Measurements from ENCODE around the gene NABP1.

NABP1 gene

DNA sequence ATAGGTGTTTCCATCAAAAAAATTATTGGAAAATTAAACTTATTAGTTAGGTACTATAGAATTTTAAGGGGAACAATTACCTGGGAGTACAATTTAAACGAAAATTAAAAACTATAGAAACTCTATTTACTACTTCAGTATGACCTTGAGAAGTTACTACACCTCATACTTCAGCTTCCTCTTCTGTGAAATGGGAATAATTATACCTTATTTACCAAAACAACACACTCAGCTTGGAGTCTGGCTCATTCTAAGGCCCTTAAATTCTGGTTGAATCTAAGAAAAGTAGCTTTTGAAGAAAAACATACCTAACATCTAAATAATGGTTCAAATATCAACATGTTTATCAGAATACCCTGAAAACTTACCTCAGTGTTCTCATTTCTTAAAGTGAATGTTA lies 2.7 kb downstream of the NABP1 start:
- TF ChIP-seq, protein P1, sequence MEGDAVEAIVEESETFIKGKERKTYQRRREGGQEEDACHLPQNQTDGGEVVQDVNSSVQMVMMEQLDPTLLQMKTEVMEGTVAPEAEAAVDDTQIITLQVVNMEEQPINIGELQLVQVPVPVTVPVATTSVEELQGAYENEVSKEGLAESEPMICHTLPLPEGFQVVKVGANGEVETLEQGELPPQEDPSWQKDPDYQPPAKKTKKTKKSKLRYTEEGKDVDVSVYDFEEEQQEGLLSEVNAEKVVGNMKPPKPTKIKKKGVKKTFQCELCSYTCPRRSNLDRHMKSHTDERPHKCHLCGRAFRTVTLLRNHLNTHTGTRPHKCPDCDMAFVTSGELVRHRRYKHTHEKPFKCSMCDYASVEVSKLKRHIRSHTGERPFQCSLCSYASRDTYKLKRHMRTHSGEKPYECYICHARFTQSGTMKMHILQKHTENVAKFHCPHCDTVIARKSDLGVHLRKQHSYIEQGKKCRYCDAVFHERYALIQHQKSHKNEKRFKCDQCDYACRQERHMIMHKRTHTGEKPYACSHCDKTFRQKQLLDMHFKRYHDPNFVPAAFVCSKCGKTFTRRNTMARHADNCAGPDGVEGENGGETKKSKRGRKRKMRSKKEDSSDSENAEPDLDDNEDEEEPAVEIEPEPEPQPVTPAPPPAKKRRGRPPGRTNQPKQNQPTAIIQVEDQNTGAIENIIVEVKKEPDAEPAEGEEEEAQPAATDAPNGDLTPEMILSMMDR (IDR thresholded peaks at IDR 0.05; ENCODE audit: insufficient read depth, low read depth, low read length, missing control alignments): no peak
- DNase-seq (ENCODE audit: low read depth): no peak
- H3K4me3 ChIP-seq (ENCODE audit: low read length): peak overlapping the region; percentile 36

DNA sequence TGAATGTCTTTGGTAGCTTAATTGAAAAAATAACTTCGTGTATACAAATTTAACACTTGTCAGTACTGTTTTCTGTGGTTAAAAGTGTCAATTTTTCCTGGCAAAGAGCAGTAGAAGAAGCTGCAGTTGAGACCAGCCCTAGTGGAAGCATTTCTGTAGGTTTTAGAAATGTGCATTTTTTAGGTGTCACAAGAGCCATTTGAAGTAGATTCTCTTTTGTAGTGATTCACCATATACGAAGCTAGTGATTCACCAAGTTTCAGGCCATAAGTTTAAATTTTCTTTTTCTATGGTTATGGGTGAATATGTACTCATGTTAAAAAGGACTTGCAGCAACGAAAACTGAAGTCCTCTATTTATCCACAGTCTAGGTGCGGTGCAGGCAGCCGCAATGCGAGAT lies 4.2 kb downstream of the NABP1 start:
- TF ChIP-seq, protein P1 (IDR thresholded peaks at IDR 0.05; ENCODE audit: insufficient read depth, low read depth, low read length, missing control alignments): no peak
- peak; percentile 52 for DNase-seq (ENCODE audit: low read depth)
- no peak overlapping the region for H3K4me3 ChIP-seq (ENCODE audit: low read length)

DNA sequence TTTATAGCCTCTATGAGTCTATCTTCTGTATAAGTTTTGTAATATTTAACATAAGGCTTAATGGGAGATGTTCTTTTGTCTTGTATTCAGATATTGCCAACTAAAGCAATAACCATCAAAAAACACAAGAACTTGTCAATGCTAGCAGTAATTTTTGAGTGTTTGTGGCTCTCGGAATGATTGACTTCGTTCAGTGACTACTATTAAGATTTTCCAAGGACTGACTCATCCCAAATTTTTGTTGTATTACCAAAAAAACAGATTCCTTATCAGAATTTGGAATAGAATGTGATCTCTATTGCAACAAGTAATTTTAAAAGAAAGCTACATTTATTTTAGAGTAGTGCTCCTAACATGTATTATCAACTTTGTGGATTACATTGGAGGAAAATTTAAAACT lies 8.1 kb downstream of the NABP1 start:
- DNase-seq (ENCODE audit: low read depth): no peak
- H3K4me3 ChIP-seq (ENCODE audit: low read length): no peak overlapping the region
- TF ChIP-seq, protein P1 (IDR thresholded peaks at IDR 0.05; ENCODE audit: insufficient read depth, low read depth, low read length, missing control alignments): no peak

DNA sequence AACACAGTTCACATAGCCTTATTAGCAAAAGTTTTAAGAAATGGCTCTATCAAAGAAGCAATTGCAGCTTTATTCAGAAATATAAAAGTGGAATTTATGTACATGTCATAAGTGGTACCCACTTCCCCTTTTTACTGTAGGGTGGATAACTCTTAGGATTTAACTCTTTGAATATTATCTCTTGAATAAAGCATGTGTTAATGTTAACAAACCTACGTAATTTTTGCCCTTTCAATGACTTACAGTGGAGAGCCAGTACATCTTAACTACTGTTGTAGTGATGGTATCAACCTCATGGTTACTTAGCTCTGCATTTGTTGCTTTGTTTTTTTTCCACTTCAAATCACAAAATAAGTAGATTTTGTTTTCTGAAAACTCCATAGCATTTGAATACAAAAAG lies 8.8 kb downstream of the NABP1 start:
- TF ChIP-seq, protein P1 (IDR thresholded peaks at IDR 0.05; ENCODE audit: insufficient read depth, low read depth, low read length, missing control alignments): no peak
- H3K4me3 ChIP-seq (ENCODE audit: low read length): no peak overlapping the region

DNA sequence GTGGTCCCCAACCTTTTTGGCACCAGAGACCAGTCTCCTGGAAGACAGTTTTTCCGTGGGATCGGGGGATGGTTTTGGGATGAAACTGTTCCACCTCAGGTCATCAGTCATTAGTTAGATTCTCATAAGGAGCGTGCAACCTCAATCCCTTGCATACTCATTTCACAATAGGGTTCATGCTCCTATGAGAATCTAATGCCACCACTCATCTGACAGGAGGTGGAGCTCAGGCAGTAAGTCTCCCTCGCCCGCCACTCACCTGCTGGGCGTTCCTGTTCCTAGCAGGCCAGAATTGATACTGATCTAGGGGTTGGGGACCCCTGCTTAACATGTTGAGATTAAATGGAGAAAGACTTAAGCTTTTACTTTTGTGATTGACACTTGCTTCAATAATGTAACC lies 9.9 kb downstream of the NABP1 start:
- no peak overlapping the region for H3K4me3 ChIP-seq (ENCODE audit: low read length)
- TF ChIP-seq, protein P1 (IDR thresholded peaks at IDR 0.05; ENCODE audit: insufficient read depth, low read depth, low read length, missing control alignments): no peak
- peak; percentile 51 for DNase-seq (ENCODE audit: low read depth)

More for the DNA sequence above, 8.8 kb downstream of the NABP1 start:
- no peak for DNase-seq (ENCODE audit: low read depth)

DNA sequence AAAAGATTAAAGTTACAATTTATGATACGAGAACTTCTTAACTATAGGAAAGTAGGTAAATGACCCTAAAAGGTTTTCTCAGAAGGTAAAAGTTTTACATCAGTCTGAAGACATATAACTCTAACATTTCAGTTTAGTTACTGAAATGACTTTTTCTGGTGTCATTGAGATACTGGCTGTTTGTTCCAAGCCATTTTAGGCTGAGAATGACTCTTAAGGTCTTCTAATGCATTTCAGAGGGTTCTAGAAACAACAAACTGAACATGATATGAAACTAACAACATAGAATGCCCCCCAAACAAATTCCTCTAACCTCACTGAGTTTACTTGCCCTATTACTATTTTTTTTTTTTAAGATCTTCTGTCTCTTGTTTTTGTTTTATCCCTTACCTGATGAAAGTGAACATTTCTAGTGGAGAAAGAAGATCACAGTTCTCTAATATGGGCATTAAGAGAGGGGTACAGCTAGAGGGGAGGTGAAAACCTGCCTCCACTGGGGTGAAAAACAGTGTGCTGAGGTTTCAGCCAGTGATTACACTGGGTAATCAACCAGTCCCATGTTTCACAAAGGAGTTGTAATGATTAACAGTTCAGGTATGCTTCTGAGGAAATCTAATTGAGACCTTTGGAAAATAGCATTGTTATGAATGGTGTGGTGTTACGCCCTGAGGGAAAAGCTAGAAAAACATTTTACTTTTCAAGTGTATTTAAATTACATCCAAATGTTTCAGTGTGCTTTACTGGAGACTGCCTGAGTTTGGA lies 11.2 kb downstream of the NABP1 start:
- TF ChIP-seq, protein P1 (IDR thresholded peaks at IDR 0.05; ENCODE audit: insufficient read depth, low read depth, low read length, missing control alignments): no peak
- DNase-seq (ENCODE audit: low read depth): peak; percentile 91
- no peak overlapping the region for H3K4me3 ChIP-seq (ENCODE audit: low read length)

DNA sequence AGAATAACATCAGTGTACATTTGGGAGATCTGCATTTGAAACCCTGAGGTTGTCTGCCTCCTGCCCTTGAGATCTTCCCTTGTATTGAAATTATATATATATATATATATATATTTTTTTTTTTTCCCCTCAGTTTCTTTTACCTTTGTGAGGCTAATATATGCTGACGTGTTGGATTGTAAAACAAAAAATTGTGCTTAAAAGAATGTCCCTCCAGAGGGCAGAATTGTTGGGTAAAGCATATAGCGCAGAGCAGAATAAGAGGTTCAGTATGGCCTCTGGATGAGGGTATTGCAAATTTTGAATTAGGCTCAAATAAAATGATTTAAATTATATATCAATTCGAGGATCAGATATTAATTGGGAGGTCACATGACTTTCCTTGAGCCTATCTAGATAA lies 12.4 kb downstream of the NABP1 start:
- TF ChIP-seq, protein P1 (IDR thresholded peaks at IDR 0.05; ENCODE audit: insufficient read depth, low read depth, low read length, missing control alignments): no peak
- DNase-seq (ENCODE audit: low read depth): no peak
- H3K4me3 ChIP-seq (ENCODE audit: low read length): no peak overlapping the region
